HT1080 (cell line): Measurements from ENCODE around the gene RFC2. TPM values are rescaled to one million over a fixed set of nuclear protein-coding genes. Genes with fewer than 3 reads are reported as not detected.
"Not testable (repeated sequence)": the region's sequence is repeated elsewhere in the genome, so short reads cannot be mapped to it uniquely, and the experiment has no call there.

Experiments used
- DNase-seq: peaks from one replicate; pipeline ENCODE4 v3.0.0-alpha.2; 2015; ENCODE audit warnings: low read depth
- total RNA-seq: library from RNA; depleted of rRNA; stranded (reverse); fragments of >200 nt; shearing (Covaris generic); gene quantifications from 2 replicates; pipeline ENCODE4 v1.2.3, GENCODE V29; 2014

Gene RFC2
- total RNA-seq, 1 experiment from 2014 or later, result 114 TPM

GRCh38 chr7:74283858-74284447 lies 29.8 kb upstream of the RFC2 start:
- no peak for DNase-seq

- DNase-seq, result no peak
Observed at GRCh38 chr7:74282748-74283459, 28.7 kb upstream of the RFC2 start.

- DNase-seq, result no peak
Observed at GRCh38 chr7:74280985-74281384, 26.8 kb upstream of the RFC2 start.

GRCh38 chr7:74277636-74278035 lies 23.4 kb upstream of the RFC2 start:
- DNase-seq, result no peak

- no peak for DNase-seq
Observed at GRCh38 chr7:74275401-74275881, 21.2 kb upstream of the RFC2 start.

- peak; percentile 99 for DNase-seq
Observed at GRCh38 chr7:74272305-74273038, 18.3 kb upstream of the RFC2 start.

- no peak for DNase-seq
Observed at GRCh38 chr7:74271742-74272141, 17.5 kb upstream of the RFC2 start.

- DNase-seq, result peak; percentile 60
Observed at GRCh38 chr7:74269757-74270277, 15.6 kb upstream of the RFC2 start.

GRCh38 chr7:74267756-74268565 lies 13.8 kb upstream of the RFC2 start:
- no peak for DNase-seq

GRCh38 chr7:74266191-74266963 lies 12.2 kb upstream of the RFC2 start:
- DNase-seq, result no peak

GRCh38 chr7:74263399-74264120 lies 9.4 kb upstream of the RFC2 start:
- no peak for DNase-seq

- no peak for DNase-seq
Observed at GRCh38 chr7:74262639-74263398, 8.6 kb upstream of the RFC2 start.

- DNase-seq, result no peak
Observed at GRCh38 chr7:74258639-74259038, 4.4 kb upstream of the RFC2 start.

- no peak for DNase-seq
Observed at GRCh38 chr7:74256491-74257408, 2.6 kb upstream of the RFC2 start.

- DNase-seq, result not testable (repeated sequence)
Observed at GRCh38 chr7:74255461-74255860, 1.3 kb upstream of the RFC2 start.

- no peak for DNase-seq
Observed at GRCh38 chr7:74254858-74255379, 720 bp upstream of the RFC2 start.

- no peak for DNase-seq
Observed at GRCh38 chr7:74253835-74254128, 417 bp downstream of the RFC2 start.

GRCh38 chr7:74253331-74253730 lies 868 bp downstream of the RFC2 start:
- no peak for DNase-seq
